HG03108 (cell line): ENCODE measurements around the gene MSL3B.
"Not testable (repeated sequence)": the region's sequence is repeated elsewhere in the genome, so short reads cannot be mapped to it uniquely, and the experiment has no call there.

ENCODE experiments used
- ATAC-seq: cut with Tn5 transposase; IDR thresholded peaks from one replicate; pipeline ENCODE4 v1.9.1; 2021; ENCODE audit warnings: moderate library complexity; ENCODE audit not compliant: unreplicated experiment

The MSL3B gene

GRCh38 chr2:233867993-233868532 is at the start of gene MSL3B:
Gene MSL3B, minus strand, starts transcription at chr2:233868386.
- no peak for ATAC-seq

GRCh38 chr2:233917116-233917515 is 48.9 kb upstream of the MSL3B start, which contains the start of gene TRPM8:
Gene TRPM8, plus strand, starts transcription at chr2:233917373. Its CDS starts 9,165 bp downstream, at chr2:233926538.
- no peak for ATAC-seq

- no peak for ATAC-seq
Measured at GRCh38 chr2:233915128-233915527, 46.9 kb upstream of the MSL3B start.

GRCh38 chr2:233912691-233913423 is 44.7 kb upstream of the MSL3B start:
- no peak for ATAC-seq

- ATAC-seq, result no peak
Measured at GRCh38 chr2:233907627-233908026, 39.4 kb upstream of the MSL3B start.

- ATAC-seq, result no peak
Measured at GRCh38 chr2:233905945-233906344, 37.8 kb upstream of the MSL3B start.

GRCh38 chr2:233901884-233902283 is 33.7 kb upstream of the MSL3B start:
- ATAC-seq, result no peak

GRCh38 chr2:233901367-233901766 is 33.2 kb upstream of the MSL3B start:
- no peak for ATAC-seq

- ATAC-seq, result not testable (repeated sequence)
Measured at GRCh38 chr2:233896253-233896652, 28.1 kb upstream of the MSL3B start.

- no peak for ATAC-seq
Measured at GRCh38 chr2:233892793-233893192, 24.6 kb upstream of the MSL3B start.

GRCh38 chr2:233882353-233882752 is 14.2 kb upstream of the MSL3B start:
- no peak for ATAC-seq

GRCh38 chr2:233872125-233872524 is 3.9 kb upstream of the MSL3B start:
- not testable (repeated sequence) for ATAC-seq

GRCh38 chr2:233871432-233871831 is 3.2 kb upstream of the MSL3B start:
- no peak for ATAC-seq

- ATAC-seq, result no peak
Measured at GRCh38 chr2:233866479-233866878, 1.7 kb downstream of the MSL3B start.

- no peak for ATAC-seq
Measured at GRCh38 chr2:233865838-233866237, 2.3 kb downstream of the MSL3B start.

GRCh38 chr2:233862261-233862768 is 5.9 kb downstream of the MSL3B start:
- ATAC-seq, result no peak

- ATAC-seq, result no peak
Measured at GRCh38 chr2:233858331-233858730, 9.9 kb downstream of the MSL3B start.

GRCh38 chr2:233857511-233858141 is 10.6 kb downstream of the MSL3B start:
- ATAC-seq, result no peak

GRCh38 chr2:233856184-233856583 is 12.0 kb downstream of the MSL3B start:
- ATAC-seq, result no peak

GRCh38 chr2:233855345-233855744 is 12.8 kb downstream of the MSL3B start:
- ATAC-seq, result no peak

GRCh38 chr2:233854241-233854981 is 13.8 kb downstream of the MSL3B start, which contains the start of gene HJURP:
Gene HJURP, minus strand, starts transcription at chr2:233854535. Its CDS starts 35 bp downstream, at chr2:233854500.
- peak; percentile 98 for ATAC-seq
